GM12891 (cell line): ENCODE data around the gene VIPR1.

ENCODE experiments used
- DNase-seq: peaks from one replicate; pipeline ENCODE4 v3.0.0; 2011; ENCODE audit warnings: low spot score; ENCODE audit not compliant: insufficient read length
- FAIRE-seq: peaks from 2 replicates; lab custom pipeline; 2011; peaks lifted over from hg19 to GRCh38; lab: Jason Lieb, UNC
- PAX5 ChIP-seq: IDR thresholded peaks from 2 replicates; pipeline ENCODE4 v1.6.1; 2011; ENCODE audit warnings: low read length, moderate library complexity, mild to moderate bottlenecking; ENCODE audit not compliant: insufficient read depth, severe bottlenecking
- POLR2A ChIP-seq: IDR thresholded peaks from 2 replicates; pipeline ENCODE4 v1.6.1; 2011; ENCODE audit warnings: low read depth, low read length, control low read depth
- POLR2AphosphoS5 ChIP-seq: IDR thresholded peaks from 2 replicates; pipeline ENCODE4 v1.6.1; 2011; ENCODE audit warnings: low read depth, low read length, control low read depth
- POU2F2 ChIP-seq: IDR thresholded peaks from 2 replicates; pipeline ENCODE4 v1.6.1; 2011; ENCODE audit warnings: low read depth, mild to moderate bottlenecking, control low read depth, low read length, moderate library complexity
- SPI1 ChIP-seq: IDR thresholded peaks from 2 replicates; pipeline ENCODE4 v1.6.1; 2011; ENCODE audit warnings: low read depth, low read length, control low read depth
- TAF1 ChIP-seq: IDR thresholded peaks from 2 replicates; pipeline ENCODE4 v1.6.1; 2011; ENCODE audit warnings: low read depth, low read length, control low read depth

Gene VIPR1

GRCh38 chr3:42497009-42497731 lies 5.3 kb upstream of the VIPR1 start:
- FAIRE-seq (peak; percentile 45), DNase-seq (no peak)
- TF ChIP-seq SPI1 (no peak), POLR2A (no peak), PAX5 (no peak), TAF1 (no peak), POLR2AphosphoS5 (no peak), POU2F2 (no peak)

- FAIRE-seq (no peak), DNase-seq (no peak)
- TF ChIP-seq SPI1 (no peak), POLR2A (no peak), POU2F2 (no peak), POLR2AphosphoS5 (no peak), TAF1 (no peak), PAX5 (no peak)
These were observed 4.4 kb upstream of the VIPR1 start for GRCh38 chr3:42498034-42498433.

DNA sequence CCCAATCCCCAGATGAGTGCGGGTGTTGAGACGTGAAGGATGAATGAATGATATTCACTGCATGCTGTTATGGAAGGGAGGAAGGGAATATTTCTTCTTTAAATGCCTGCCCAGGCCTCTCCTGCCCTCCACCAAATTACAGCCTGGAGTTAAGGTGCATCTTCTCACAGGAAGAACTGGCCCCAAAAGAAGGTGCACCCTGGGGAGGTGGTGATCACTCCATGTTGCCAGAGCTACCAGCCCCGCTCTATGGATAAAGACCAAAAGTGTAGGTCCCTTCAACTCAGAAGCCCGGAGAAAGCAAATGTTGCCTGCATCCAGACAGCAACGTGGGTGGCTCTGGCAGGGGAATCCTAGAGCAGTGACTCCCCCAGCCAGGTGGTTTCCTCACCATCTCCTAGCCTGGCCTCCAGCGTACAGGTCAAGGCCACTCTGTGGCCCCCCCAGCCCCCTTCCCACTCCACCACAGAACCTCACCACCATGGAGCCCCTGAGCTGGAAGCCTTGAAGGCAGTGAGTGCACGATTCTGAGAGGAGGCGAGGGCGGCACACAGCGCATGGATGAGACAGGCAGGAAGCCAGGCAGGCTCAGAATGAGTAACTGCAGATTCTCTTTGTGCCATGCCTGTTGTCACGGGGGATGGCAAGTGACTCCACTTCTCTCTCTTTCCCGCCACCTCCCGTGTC lies 3.5 kb upstream of the VIPR1 start:
- FAIRE-seq (peak; percentile 9), DNase-seq (no peak)
- TF ChIP-seq TAF1, result no peak
- no peak for TF ChIP-seq POLR2AphosphoS5
- no peak for TF ChIP-seq SPI1
- TF ChIP-seq POLR2A, result no peak
- TF ChIP-seq POU2F2, result no peak
- no peak for TF ChIP-seq PAX5

- no peak for TF ChIP-seq TAF1
- TF ChIP-seq SPI1, result no peak
- TF ChIP-seq PAX5, result no peak
- no peak for TF ChIP-seq POLR2A
- TF ChIP-seq POLR2AphosphoS5, result no peak
- TF ChIP-seq POU2F2, result no peak
- FAIRE-seq, result no peak
- DNase-seq, result no peak
These were observed 3.0 kb upstream of the VIPR1 start for GRCh38 chr3:42499478-42499871.

- FAIRE-seq (no peak), DNase-seq (no peak)
- TF ChIP-seq TAF1, result no peak
- no peak for TF ChIP-seq POU2F2
- no peak for TF ChIP-seq POLR2AphosphoS5
- TF ChIP-seq POLR2A, result no peak
- no peak for TF ChIP-seq PAX5
- no peak for TF ChIP-seq SPI1
These were observed 2.4 kb upstream of the VIPR1 start for GRCh38 chr3:42500091-42500490.

GRCh38 chr3:42500909-42501308 lies 1.5 kb upstream of the VIPR1 start:
- no peak for TF ChIP-seq POLR2AphosphoS5
- TF ChIP-seq POLR2A, result no peak
- TF ChIP-seq TAF1, result no peak
- TF ChIP-seq PAX5, result no peak
- TF ChIP-seq POU2F2, result no peak
- no peak for TF ChIP-seq SPI1
- FAIRE-seq (no peak), DNase-seq (no peak)

DNA sequence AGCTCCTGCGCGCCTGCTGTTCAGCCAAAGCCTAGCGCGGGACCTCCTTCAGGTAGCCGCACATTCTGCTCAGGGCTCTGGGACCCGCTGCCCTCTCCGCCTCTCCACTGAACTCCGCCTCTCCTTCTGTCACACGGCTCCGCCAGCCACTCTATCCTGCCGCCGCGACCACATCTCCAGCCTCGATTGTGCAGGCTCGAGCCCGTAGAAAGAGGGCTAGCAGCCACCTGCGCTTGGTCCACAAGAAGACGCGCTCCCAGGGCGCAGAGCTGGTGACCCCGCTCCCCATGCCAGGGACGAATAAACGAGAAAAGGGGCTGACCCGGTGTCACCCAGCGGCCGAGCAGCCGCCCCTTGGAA lies 1.1 kb upstream of the VIPR1 start:
- DNase-seq, result no peak

DNA sequence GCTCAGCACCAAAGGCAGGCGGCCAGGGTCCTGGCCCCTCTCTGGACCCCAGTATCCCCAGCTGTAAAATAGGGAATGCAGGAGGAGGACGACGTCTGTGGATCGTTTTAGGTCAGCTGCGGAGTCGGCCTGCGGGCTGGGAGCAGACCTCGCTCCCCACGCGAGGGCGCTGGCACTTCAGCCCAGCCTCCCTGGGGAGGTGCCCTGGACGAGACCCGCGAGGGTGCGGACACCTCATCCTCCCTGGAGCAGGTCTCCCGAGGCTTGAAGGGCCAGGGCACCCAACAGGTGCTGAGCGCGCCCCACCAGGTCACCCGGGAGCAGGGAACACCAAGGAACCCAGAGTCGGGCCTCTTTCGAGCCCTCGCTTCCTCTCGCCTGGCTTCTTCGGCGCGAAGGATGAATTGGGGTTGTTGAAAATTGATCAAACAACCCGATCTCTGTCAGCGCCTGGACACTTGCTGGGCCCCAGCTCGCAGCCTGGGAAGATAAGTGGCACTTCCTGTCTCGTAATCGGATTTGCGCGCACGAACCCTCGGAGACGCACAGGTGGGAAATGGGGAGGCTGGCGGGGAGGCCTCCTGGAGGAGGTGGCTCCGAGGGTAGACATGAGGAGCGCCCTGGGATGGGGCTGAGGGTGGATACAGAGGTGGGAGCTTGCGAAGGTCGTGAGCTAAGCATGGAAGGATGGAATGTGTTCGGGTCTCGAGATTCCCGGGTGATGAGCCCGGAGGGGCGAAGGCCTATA lies 588 bp upstream of the VIPR1 start:
- DNase-seq, result peak; percentile 53
- FAIRE-seq, result peak; percentile 67
- no peak for TF ChIP-seq SPI1
- no peak for TF ChIP-seq TAF1
- TF ChIP-seq POLR2A, result no peak
- TF ChIP-seq PAX5, result no peak
- TF ChIP-seq POU2F2, result no peak
- no peak for TF ChIP-seq POLR2AphosphoS5

More for the DNA sequence above, 1.1 kb upstream of the VIPR1 start:
- TF ChIP-seq POLR2A (no peak), POLR2AphosphoS5 (no peak), SPI1 (no peak), PAX5 (no peak), POU2F2 (no peak), TAF1 (no peak)
- no peak for FAIRE-seq

GRCh38 chr3:42503251-42503924 lies 945 bp downstream of the VIPR1 start:
- DNase-seq, result no peak
- no peak for TF ChIP-seq PAX5
- TF ChIP-seq POLR2A, result no peak
- no peak for TF ChIP-seq POLR2AphosphoS5
- no peak for TF ChIP-seq TAF1
- no peak for TF ChIP-seq POU2F2
- no peak for TF ChIP-seq SPI1
- FAIRE-seq, result no peak
